Measurements from ENCODE around the gene COL19A1. TPM values are rescaled to one million over a fixed set of nuclear protein-coding genes. Genes with fewer than 3 reads are reported as not detected.

COL19A1 gene
- total and polyA plus RNA-seq, 9 of the 15 experiments (the other 6 are each of a cell fraction or from before 2014, with no cell fraction given): not detected

GRCh38 chr6:69816569-69816968 is 49.8 kb upstream of the COL19A1 start:
- no peaks in the 10 kb centered on the region for H3K36me3 ChIP-seq (ENCODE audit: control insufficient read depth, insufficient read depth, low read length)
- no TSS peak for BruUV-seq (replicated peaks)
- CTCF ChIA-PET (ENCODE audit: low intra/inter-chr PET ratio): no interaction called here
- H2AFZ ChIP-seq (ENCODE audit: low read depth, low read length): peak overlapping the region; percentile 41
- peaks cover 0 to 16% of the 10 kb centered on the region in 2 experiments; a peak in 3 of 5 replicates for H3K4me1 ChIP-seq (replicated peaks in 1 of 2; ENCODE audit: control insufficient read depth in 2 of 2, insufficient read depth in 2 of 2, low read length in 2 of 2)
- 21% methylated on average over 3 of the region's 3 CpGs for WGBS (ENCODE audit: insufficient coverage, low coverage, missing lambda C conversion rate)
- no peak for TF ChIP-seq NEUROD1 (IDR thresholded peaks at IDR 0.05; ENCODE audit: borderline replicate concordance, low read depth, low read length, partially characterized antibody)
- no peak for TF ChIP-seq ELF1 (tag; IDR thresholded peaks at IDR 0.05)
- no peak for TF ChIP-seq CAMTA2 (CRISPR knock-in tag; conservative IDR thresholded peaks at IDR 0.05)
- no peak for TF ChIP-seq ELF2 (CRISPR knock-in tag; IDR thresholded peaks at IDR 0.05)
- 0 out of 2 replicates have a peak, but pooled peaks have one; percentile 9 for TF ChIP-seq PKNOX1 (IDR thresholded peaks at IDR 0.05)
- TF ChIP-seq HDGF (IDR thresholded peaks at IDR 0.05): no peak
- no peak for TF ChIP-seq POLR3A (IDR thresholded peaks at IDR 0.05; ENCODE audit: borderline replicate concordance, extremely low read depth, insufficient read depth, insufficient read length)
- FAIRE-seq: no peak
- H3K27me3 ChIP-seq (ENCODE audit: control insufficient read depth in 2 of 2, insufficient read depth in 2 of 2, low read length in 2 of 2): no peaks in the 10 kb centered on the region
- H3K9me1 ChIP-seq (ENCODE audit: control insufficient read depth, insufficient read depth, low read length): no peaks in the 10 kb centered on the region
- no peaks in the 10 kb centered on the region for H3K9me3 ChIP-seq (replicated peaks; ENCODE audit: control insufficient read depth, insufficient read depth, low read depth, low read length)
- H3K4me2 ChIP-seq (ENCODE audit: insufficient read depth, low read length): no peak overlapping the region
- H3K79me2 ChIP-seq (ENCODE audit: control insufficient read depth, insufficient read depth, low read length): no peaks in the 10 kb centered on the region
- POLR2A ChIA-PET: interaction anchor here (0.7 kb wide), 1 partner anchor 18 kb away, joined by 3 read pairs; no protein-coding TSS in a partner anchor
- H3K4me3 ChIP-seq: no peak overlapping the region
- no peak for ATAC-seq
- no peak overlapping the region for H3K9ac ChIP-seq (ENCODE audit: insufficient read depth in 1 of 2, low read depth in 2 of 2, low read length in 2 of 2)
- no peaks in the 10 kb centered on the region for H4K20me1 ChIP-seq (replicated peaks; ENCODE audit: control insufficient read depth, insufficient read depth, low read length)
- intact Hi-C loops (cut with micrococcal nuclease) (no loop called here), in situ Hi-C loops (cut with MboI) (no loop called here)
- DNase-seq (ENCODE audit: extremely low read depth in 1 of 4, low spot score in 3 of 4): no peak
- H3K27ac ChIP-seq (ENCODE audit: extremely low read depth, low read depth, low read length): no peak overlapping the region
